ENCODE data around the gene RAPGEF3.

Gene RAPGEF3

GRCh38 chr12:47753021-47754001, 5.4 kb downstream of the RAPGEF3 start:
- H3K27me3 ChIP-seq (ENCODE audit: insufficient read depth, low read length, poor library complexity, severe bottlenecking): no peaks in the 10 kb centered on the region
- H3K4me1 ChIP-seq (ENCODE audit: insufficient read depth, low read length, poor library complexity, severe bottlenecking): peaks cover 57% of the 10 kb centered on the region
- H3K9me3 ChIP-seq (ENCODE audit: insufficient read depth, low read depth, low read length): no peaks in the 10 kb centered on the region
- TF ChIP-seq EZH2phosphoT487 (IDR thresholded peaks at IDR 0.05; ENCODE audit: borderline replicate concordance): no peak
- no peak for TF ChIP-seq CTCF (conservative IDR thresholded peaks at IDR 0.05; ENCODE audit: low read length)
- no peaks in the 10 kb centered on the region; the same call in 1 of the 2 replicates for H3K36me3 ChIP-seq (ENCODE audit: insufficient read depth, low read length)
- no peaks in the 10 kb centered on the region for H4K20me1 ChIP-seq (ENCODE audit: insufficient read depth, low read length, poor library complexity, severe bottlenecking)
- H3K4me2 ChIP-seq (ENCODE audit: low read depth, low read length, poor library complexity, severe bottlenecking): peak overlapping the region; percentile 74
- H3K9me2 ChIP-seq (replicated peaks; ENCODE audit: low read depth, low read length): no peaks in the 10 kb centered on the region
- H3K4me3 ChIP-seq (ENCODE audit: low read length, poor library complexity, severe bottlenecking): peak overlapping the region; percentile 66
- H3K79me2 ChIP-seq (ENCODE audit: insufficient read depth, low read length): peaks cover 35% of the 10 kb centered on the region
- peak overlapping the region; percentile 67 for H3K9ac ChIP-seq (ENCODE audit: low read depth, low read length, poor library complexity, severe bottlenecking)
- H3F3A ChIP-seq (ENCODE audit: low read depth): no peaks in the 10 kb centered on the region
- H2AFZ ChIP-seq (ENCODE audit: low read length): no peak overlapping the region

DNA sequence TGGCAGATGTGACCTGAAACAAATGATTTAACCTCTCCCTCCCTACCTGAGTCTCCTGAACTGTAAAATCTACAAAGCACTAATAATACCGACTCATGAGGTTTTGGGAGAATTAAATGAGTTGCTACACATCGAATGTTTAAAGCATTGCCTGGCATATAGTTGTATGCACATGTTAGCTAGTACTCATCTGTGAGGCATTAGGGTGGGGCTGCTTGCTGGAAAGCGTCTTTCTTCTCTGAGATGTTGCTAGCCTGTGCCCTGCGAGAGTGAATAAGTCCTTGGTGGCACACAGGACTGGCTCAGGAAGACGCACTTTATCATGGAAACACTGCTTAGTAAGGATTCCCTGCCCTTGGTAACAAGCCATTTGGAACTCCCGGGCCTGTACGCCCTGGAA, 6.1 kb downstream of the RAPGEF3 start:
- Histone ChIP-seq H3F3A (ENCODE audit: low read depth) (no peaks in the 10 kb centered on the region), H3K9me3 (ENCODE audit: insufficient read depth, low read depth, low read length) (no peaks in the 10 kb centered on the region), H3K9ac (ENCODE audit: low read depth, low read length, poor library complexity, severe bottlenecking) (peak overlapping the region; percentile 67), H3K27me3 (ENCODE audit: insufficient read depth, low read length, poor library complexity, severe bottlenecking) (no peaks in the 10 kb centered on the region), H3K4me2 (ENCODE audit: low read depth, low read length, poor library complexity, severe bottlenecking) (peak overlapping the region; percentile 74), H4K20me1 (ENCODE audit: insufficient read depth, low read length, poor library complexity, severe bottlenecking) (no peaks in the 10 kb centered on the region), H2AFZ (ENCODE audit: low read length) (no peak overlapping the region), H3K36me3 (ENCODE audit: insufficient read depth, low read length) (no peaks in the 10 kb centered on the region; the same call in 1 of the 2 replicates), H3K4me3 (ENCODE audit: low read length, poor library complexity, severe bottlenecking) (peak overlapping the region; percentile 66), H3K79me2 (ENCODE audit: insufficient read depth, low read length) (peaks cover 28% of the 10 kb centered on the region), H3K9me2 (replicated peaks; ENCODE audit: low read depth, low read length) (no peaks in the 10 kb centered on the region), H3K4me1 (ENCODE audit: insufficient read depth, low read length, poor library complexity, severe bottlenecking) (peaks cover 50% of the 10 kb centered on the region)
- TF ChIP-seq EZH2phosphoT487 (IDR thresholded peaks at IDR 0.05; ENCODE audit: borderline replicate concordance): no peak
- TF ChIP-seq CTCF (conservative IDR thresholded peaks at IDR 0.05; ENCODE audit: low read length): no peak

- H3K9me2 ChIP-seq (replicated peaks; ENCODE audit: low read depth, low read length): no peaks in the 10 kb centered on the region
- no peaks in the 10 kb centered on the region for H3K9me3 ChIP-seq (ENCODE audit: insufficient read depth, low read depth, low read length)
- H4K20me1 ChIP-seq (ENCODE audit: insufficient read depth, low read length, poor library complexity, severe bottlenecking): no peaks in the 10 kb centered on the region
- no peaks in the 10 kb centered on the region; the same call in 1 of the 2 replicates for H3K36me3 ChIP-seq (ENCODE audit: insufficient read depth, low read length)
- H3K4me2 ChIP-seq (ENCODE audit: low read depth, low read length, poor library complexity, severe bottlenecking): no peak overlapping the region
- TF ChIP-seq EZH2phosphoT487 (IDR thresholded peaks at IDR 0.05; ENCODE audit: borderline replicate concordance) (no peak), CTCF (conservative IDR thresholded peaks at IDR 0.05; ENCODE audit: low read length) (no peak)
- H2AFZ ChIP-seq (ENCODE audit: low read length): no peak overlapping the region
- H3K4me1 ChIP-seq (ENCODE audit: insufficient read depth, low read length, poor library complexity, severe bottlenecking): peaks cover 46% of the 10 kb centered on the region
- no peak overlapping the region for H3K4me3 ChIP-seq (ENCODE audit: low read length, poor library complexity, severe bottlenecking)
- H3F3A ChIP-seq (ENCODE audit: low read depth): no peaks in the 10 kb centered on the region
- H3K27me3 ChIP-seq (ENCODE audit: insufficient read depth, low read length, poor library complexity, severe bottlenecking): no peaks in the 10 kb centered on the region
- peaks cover 23% of the 10 kb centered on the region; the same call in 1 of the 2 replicates for H3K79me2 ChIP-seq (ENCODE audit: insufficient read depth, low read length)
- no peak overlapping the region for H3K9ac ChIP-seq (ENCODE audit: low read depth, low read length, poor library complexity, severe bottlenecking)
Observed at GRCh38 chr12:47752121-47752520, 6.6 kb downstream of the RAPGEF3 start.
